ENCODE results near the gene SLC4A9. TPM values are rescaled to one million over a fixed set of nuclear protein-coding genes. Genes with fewer than 3 reads are reported as not detected.

The SLC4A9 gene
- total RNA-seq, 1 donor from 2014 or later: under 0.01 TPM

DNA sequence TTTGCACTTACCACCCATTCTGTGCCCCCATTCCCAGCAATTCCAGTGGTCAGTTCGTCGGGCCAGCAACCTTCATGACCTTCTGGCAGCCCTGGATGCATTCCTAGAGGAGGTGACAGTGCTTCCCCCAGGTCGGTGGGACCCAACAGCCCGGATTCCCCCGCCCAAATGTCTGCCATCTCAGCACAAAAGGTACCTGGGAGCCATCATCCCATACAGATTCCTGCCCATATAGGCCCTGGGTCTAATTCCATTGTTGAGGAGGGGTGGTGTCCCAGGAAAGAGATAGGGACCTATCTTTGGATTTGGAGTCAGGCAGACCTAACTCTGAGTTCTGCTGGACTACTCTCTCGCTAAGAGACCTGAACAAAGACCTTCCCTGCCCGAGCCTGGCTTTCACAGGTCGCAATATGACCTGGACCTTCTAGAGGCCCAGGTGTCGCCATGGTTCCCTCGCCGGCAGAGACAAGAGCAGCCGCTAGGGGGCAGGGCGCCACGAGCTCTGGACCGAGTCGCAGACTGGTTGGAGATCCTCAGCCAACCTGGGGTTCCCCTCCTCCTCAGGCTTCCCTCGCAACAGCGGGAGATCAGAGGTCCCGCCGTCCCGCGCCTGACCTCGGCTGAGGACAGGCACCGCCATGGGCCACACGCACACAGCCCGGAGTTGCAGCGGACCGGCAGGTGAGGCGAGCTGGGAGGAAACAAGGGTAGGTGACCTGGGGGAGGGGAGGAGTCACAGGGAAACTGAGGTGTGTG lies 3.1 kb downstream of the SLC4A9 start:
- DNase-seq: peak; percentile 56

GRCh38 chr5:140363631-140364471 lies 3.9 kb downstream of the SLC4A9 start:
- DNase-seq: no peak

- DNase-seq: no peak
Measured at GRCh38 chr5:140364472-140364765, 4.4 kb downstream of the SLC4A9 start.

GRCh38 chr5:140365282-140365681 lies 5.3 kb downstream of the SLC4A9 start:
- no peak for DNase-seq

- no peak for DNase-seq
Measured at GRCh38 chr5:140365941-140366340, 5.9 kb downstream of the SLC4A9 start.

DNA sequence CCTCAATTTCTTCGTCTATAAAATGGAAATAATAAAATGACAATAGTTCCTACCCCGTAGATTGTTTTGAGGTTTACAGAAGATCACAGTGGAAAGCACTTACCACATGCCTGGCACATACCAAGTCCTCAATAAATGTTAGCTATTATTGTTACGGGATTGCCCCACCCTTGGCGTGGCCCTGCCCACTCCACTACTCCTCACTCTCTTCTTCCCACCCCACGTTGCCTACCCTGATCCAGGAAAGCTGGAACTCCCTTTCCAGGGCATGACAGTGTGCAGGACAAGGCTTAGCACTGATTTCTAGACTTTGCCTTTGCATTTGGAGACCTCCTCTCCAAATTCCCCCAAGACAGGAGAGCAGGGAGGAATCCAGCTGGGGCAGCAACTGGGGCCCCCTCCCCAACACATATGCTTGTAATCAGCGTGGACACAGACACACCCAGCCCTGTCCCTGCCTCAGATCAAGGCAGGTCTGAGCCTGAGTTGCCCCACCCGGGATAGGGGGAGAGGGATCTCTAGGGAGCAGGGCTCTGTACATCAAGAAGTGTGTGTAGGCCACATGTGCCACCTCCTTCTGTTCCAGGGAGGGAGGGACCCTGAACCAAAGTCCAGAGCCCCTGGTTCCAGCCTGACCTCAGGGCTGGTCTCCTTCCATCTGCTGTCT lies 6.7 kb downstream of the SLC4A9 start:
- no peak for DNase-seq

GRCh38 chr5:140367256-140368013 lies 7.4 kb downstream of the SLC4A9 start:
- DNase-seq: no peak

- no peak for DNase-seq
Measured at GRCh38 chr5:140371356-140372151, 11.6 kb downstream of the SLC4A9 start.

DNA sequence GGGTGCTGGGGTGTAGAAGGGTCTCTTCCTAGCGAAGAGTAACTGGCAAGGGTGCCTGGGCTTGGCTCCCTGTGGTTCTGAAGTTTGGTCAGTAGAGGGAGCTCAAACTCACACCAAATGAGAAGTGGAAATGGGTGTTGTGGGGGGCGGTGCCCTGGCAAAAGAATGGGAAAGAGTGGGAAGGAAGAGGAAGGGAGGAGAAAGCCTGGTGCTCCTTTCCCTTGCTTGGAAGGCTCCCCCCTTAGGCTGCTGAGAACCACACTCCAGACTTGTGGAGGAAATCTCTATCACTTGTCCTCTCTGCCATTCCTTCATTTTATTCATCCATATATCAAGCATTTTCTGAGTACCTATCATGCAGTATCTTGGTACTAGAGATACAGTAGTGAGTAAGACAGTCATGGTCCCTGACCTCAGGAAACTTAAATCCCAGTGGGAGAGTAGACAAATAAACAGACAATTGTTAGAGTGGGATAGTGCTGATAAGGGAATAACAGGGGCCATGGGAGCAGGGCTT lies 13.0 kb downstream of the SLC4A9 start:
- no peak for DNase-seq

DNA sequence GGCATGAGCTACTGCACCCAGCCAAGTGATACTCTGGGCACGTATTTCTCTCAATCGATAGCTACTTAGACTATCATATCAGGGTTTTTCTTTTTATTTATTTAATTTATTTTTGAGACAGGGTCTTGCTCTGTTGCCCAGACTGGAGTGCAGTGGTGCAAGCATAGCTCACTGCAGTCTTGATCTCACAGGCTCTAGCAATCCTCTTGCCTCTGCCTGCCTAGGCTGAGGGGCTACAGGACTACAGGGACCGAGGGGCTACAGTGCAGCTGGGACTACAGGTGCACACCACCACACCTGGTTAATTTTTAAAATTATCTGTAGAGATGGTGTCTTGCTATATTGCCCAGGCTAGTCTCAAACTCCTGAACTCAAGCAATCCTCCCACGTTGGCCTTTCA lies 21.4 kb downstream of the SLC4A9 start:
- DNase-seq: no peak

DNA sequence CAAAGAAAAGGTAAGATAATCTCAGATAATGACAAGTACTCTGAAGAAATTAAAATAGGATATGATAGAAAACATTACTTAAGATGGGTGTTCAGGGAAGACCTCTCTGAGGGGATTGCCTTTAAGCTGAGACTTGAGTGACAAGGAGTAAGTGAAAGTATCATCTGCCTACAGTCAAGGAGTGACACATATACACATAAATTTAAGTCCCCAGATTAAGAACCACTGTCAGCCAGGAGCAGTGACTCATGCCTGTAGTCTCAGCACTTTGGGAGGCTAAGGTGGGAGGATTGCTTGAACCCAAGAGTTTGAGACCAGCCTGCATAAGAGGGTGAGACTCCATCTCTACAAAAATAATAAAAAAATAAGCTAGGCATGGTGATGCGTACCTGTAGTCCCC lies 22.0 kb downstream of the SLC4A9 start:
- no peak for DNase-seq

GRCh38 chr5:140382866-140383265 lies 22.9 kb downstream of the SLC4A9 start:
- DNase-seq: no peak

GRCh38 chr5:140383300-140383699 lies 23.3 kb downstream of the SLC4A9 start:
- DNase-seq: no peak

DNA sequence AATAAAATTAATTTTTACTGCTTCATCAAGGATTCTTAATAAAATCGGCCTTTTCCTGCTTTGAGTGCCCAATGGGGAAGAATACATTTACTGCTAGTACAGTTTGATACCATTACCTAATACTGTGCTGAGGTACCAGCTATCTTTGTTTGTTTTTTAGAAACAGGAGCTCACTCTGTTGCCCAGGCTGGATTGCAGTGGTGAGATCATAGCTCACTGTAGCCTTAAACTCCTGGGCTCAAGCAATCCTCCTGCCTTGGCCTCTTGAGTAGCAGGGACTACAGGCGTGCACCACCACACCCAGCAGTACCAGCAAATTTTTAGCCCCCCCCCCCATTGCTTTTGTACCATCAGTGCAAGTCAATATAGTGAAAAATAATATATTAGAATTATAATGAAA lies 28.1 kb downstream of the SLC4A9 start:
- DNase-seq: no peak

GRCh38 chr5:140391312-140391711 lies 31.3 kb downstream of the SLC4A9 start:
- DNase-seq: no peak

DNA sequence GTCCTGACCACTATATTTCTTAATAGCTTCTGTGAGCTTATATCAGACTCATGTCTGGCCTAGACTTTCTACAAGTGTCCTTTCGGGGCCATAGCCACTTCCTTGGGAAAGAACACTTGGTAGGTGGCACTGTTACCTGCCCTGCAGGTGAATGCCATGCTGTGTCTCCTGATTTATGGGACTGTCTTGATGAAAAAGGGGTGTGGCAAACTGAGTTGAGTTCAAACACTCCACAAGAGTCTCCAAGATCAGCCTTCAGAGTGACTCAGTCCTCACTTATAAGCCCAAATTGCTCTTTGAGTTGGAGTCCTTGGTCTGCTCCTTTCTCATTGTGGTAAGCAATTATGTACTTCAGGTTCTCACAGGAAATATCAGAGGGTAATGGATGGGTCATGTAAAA lies 31.7 kb downstream of the SLC4A9 start:
- no peak for DNase-seq

DNA sequence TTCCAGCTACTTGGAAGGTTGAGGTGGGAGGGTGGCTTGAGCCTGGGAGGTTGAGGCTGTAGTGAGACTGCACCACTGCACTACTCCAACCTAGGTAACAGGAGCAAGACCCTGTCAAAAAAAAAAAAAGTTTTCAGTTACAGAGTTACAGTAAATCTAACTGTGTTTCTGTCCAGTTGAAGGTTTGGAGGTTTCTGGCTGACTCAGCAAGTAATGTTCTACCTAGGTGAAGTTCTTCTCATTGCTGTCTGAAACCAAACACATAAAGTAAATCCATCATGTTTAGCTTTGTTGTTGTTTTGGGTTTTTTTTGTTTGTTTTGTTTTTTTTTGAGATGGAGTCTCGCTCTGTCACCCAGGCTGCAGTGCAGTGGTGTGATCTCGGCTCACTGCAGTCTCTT lies 33.7 kb downstream of the SLC4A9 start:
- no peak for DNase-seq

DNA sequence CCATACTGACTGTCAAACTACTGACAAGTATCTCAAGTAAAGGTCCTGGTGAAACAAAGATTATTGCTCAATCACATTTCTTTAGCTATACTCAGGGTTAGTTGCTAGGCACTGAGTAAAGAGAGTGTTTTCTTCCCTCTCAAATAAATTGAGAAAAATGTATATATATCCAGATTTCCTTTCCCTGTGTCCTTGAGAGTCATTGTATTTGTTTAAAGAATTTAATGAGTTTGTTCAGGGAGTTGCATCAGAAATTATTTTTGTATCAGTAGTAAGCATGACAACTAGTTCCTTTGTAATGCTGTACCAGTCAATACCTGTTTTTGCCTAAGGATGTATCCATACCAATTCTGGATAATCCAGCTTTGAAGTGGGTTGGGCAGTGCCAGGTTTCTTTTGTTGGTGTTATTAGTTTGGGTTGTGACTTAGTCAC lies 38.4 kb downstream of the SLC4A9 start:
- no peak for DNase-seq

- no peak for DNase-seq
Measured at GRCh38 chr5:140399979-140400729, 40.2 kb downstream of the SLC4A9 start.

- DNase-seq: peak; percentile 94
Measured at GRCh38 chr5:140400730-140401361, 40.9 kb downstream of the SLC4A9 start.
